HG02884 (cell line): ENCODE measurements around the gene HERC4.
"Not testable (repeated sequence)": the region's sequence is repeated elsewhere in the genome, so short reads cannot be mapped to it uniquely, and the experiment has no call there.

Experiments used
- ATAC-seq: cut with Tn5 transposase; IDR thresholded peaks from one replicate; pipeline ENCODE4 v1.9.1; 2021; ENCODE audit warnings: mild to moderate bottlenecking, moderate library complexity; ENCODE audit not compliant: unreplicated experiment

The HERC4 gene

DNA sequence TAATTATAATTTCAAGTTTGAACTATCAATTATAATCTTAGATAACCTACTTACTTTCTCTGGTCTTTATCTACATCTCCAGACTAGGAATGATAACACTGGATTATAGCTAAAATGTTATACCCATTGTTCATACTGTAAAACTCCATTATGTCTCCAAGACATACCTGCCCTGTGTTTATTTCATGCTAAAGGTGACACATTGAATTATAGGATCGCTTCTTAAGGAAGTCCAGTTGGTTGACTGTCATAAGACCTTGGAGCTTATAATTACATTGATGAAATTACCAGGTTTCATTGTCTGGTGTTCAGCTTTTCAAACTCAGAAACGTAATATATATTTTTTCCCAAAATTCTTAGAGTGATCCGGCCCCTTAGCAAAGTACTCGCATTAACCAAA, 15.5 kb upstream of the HERC4 start:
- ATAC-seq = no peak

DNA sequence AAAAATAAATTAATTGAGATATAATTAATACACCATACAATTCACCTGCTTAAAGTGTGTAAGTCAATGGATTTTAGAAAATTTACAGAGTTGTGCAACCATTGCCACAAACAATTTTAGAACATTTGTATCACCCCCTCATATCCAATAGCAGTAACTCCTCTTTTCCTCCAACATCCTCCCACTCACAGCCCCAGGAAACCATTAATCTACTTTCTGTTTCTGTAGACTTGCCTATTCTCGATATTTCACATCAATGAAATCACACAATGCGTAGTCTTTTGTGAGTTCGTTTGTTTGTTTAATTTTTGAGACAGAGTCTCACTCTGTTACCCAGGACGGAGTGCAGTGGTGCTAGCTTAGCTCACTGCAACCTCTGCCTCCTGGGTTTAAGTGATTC, 13.7 kb upstream of the HERC4 start:
- ATAC-seq = no peak

DNA sequence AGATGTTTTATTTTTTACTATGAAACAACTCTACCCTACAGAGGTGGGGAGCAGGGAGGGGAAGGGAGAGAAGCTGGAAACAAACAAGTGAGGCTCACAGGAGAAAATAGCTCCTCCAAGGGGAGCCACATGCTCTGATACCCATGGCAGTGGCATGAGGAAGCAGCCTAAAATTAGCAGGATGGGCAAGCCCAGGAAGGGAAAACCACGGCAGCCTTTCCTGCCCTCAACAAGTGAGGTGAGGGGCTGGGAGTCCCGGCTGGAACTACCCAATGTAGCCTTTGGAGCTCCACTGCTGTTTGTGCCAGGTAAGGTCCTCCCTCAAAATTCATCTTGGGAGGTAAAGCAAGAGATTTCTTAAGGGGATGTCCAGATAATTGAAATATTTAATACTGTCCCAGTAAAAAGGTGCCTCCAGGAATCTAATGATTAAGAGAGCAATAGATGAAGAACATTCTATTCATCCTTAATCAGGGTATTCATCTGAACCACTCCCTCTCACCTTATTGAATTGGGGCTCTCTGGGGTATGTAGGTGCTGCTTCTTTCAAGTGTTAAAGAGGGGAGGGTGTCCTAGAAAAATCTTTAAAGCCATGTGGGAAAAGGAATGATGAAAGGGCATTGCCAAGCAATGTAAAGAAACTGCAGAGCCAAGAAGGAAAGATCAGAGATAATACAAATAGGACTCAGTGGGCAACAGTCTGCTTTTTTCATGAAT, 12.8 kb upstream of the HERC4 start:
- no peak for ATAC-seq

DNA sequence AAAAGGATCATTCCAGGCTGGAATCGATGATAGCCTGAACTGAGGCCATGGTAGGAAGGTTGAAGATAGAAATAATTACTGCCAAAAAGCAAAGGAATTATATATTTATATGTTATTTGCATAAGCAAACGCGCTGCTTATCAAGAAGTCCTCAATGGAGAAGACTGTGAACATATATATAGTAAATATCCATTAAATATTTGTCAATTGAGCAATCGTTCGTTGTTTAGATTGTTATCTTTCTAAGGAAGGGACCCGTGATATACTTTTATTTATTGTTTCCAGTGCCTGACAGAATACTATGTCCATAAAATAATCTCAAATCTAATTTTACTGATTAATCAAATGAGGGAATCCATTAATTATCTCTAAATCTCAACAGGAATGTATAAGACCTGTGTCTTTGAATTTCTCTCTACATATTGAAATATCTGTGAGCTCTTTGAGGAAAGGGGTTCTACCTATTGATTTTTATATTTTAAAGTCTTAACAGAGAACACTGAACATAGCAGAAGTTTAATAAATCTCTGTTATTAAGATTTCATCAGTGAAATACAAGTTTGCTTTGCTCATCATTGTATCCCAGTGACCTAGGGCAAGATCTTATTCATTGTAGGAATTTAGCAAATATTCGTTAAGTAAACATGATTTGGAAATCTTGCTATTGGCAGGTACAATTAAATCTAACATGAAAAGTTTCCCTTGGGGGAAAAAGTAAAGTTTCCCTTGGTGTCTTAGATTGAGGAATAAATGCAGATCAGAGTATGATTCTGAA, 12.0 kb upstream of the HERC4 start:
- ATAC-seq = no peak

DNA sequence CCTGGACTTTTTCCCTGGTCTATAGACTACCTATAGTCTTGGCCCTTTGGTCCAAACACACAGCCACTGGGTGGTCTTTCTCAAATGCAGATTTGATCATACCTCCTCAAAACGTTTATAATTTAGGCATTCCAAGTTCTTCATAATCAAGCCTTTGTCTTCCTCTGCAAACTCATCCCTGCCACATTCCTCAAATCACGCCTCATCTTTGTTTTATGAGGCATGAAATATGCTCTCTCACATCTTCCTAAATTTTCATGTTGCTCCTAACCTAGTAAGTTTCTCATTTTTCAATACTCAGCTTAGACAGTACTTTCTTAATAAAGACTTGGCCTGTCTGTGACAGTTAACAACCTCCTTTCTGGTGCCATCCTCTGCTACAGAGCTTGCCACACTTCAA, 10.9 kb upstream of the HERC4 start:
- no peak for ATAC-seq

DNA sequence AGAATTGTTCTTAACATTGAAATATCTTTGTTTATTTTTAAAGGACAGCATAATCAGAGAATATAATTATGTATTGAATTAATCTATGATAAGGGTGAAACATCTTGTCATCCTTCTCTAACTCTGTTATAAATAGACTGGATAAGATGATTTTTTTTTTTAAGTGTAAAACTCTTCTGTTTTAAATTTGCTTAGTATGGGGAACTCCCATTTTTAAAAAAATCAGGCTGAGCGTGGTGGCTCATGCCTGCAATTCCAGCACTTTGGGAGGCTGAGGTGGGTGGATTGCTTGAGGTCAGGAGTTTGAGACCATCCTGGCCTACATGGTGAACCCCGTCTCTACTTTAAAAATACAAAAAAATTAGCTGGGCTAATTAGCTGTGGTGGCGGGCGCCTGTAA, 9.4 kb upstream of the HERC4 start:
- no peak for ATAC-seq

DNA sequence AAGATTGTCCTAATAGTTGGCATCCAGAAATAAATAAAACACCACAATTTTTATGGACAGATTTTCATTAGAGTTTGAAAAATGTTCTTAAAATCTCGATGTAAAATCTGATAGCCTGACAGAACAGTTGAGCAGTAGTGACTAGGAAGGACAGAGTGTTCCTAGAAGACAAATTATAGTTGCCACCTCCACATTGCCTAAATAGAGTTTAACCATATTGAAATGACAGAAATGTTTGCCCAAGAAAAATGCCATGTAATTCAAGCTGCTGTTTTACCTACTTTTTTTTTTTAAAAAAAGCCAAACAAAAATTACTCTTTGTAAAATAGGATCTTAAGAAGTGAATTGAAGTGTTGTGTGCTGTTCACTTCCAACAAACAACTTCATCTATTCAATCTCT, 8.9 kb upstream of the HERC4 start:
- no peak for ATAC-seq

DNA sequence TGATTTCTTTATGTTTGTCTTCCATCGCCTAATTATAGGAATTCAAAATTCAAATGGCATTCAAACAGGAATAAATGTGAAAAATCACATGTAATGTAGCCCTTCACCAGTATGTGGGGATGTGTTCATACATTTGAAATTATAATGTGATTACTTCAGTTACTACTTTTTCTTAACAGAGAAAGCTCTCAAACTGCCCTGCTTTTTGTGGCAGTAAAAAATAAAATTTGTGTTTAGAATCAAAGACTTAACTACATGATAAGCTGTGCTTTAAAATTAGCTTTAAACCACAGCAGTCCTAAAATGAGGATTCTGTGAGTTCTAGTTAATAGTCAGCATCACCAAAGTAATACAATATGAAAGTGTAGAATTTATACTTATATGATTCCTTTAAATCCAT, 7.8 kb upstream of the HERC4 start:
- ATAC-seq = no peak

DNA sequence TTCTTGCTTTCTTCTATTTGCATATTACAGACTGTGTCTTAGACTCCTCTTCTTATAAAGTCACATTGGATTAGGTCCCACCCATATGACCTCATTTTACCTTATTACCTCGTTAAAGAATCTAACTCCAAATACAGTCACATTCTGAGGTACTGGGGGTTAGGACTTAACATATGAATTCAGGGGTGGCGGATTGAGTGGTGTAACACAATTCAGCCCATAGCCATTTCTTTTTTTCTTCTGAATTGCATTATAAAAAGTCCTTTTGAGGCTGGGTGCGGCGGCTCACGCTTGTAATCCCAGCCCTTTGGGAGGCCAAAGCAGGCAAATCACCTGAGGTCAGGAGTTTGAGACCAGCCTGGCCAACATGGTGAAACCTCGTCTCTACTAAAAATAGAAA, 6.8 kb upstream of the HERC4 start:
- no peak for ATAC-seq

DNA sequence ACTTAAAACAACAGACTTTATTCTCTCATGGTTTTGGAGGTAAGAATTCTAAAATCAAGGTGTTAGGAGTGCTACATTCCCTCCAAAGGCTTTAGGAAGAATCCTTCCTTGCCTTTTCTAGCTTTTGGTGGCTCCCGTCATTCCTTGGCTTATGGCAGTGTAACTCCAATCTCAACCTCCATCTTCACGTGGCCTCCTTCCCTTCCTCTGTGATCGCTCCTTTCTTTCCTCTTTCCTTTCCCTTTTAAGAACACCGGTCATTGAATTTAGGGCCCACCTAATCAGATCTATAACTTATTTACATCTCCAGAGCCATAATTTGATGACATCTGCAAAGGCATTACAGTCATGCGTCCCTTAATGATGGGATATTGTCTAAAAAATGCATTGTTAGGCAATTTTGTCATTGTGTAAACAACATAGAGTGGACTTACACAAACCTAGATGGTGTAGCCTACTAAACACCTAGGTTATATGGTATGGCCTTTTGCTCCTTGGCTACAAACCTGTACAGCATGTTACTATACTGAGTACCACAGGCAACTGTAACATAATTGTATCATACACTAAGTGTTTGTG, 5.9 kb upstream of the HERC4 start:
- no peak for ATAC-seq

DNA sequence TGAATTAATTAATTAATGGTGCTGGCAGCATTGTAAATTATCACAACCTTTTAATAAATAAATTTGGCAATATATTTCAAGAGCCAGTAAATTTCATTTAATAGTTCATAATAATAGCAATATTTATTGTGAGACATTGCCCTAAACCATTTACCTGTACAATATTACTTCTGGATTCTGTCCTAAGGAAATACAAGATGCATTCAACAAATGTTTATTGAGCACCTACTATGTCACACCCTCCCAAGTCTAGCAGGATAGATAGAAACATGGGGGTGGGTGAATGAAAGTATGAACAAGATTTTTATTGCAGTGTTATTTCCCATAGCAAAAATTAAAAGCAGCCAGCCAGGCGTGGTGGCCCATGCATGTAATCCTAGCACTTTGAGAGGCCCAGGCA, 4.4 kb upstream of the HERC4 start:
- no peak for ATAC-seq

DNA sequence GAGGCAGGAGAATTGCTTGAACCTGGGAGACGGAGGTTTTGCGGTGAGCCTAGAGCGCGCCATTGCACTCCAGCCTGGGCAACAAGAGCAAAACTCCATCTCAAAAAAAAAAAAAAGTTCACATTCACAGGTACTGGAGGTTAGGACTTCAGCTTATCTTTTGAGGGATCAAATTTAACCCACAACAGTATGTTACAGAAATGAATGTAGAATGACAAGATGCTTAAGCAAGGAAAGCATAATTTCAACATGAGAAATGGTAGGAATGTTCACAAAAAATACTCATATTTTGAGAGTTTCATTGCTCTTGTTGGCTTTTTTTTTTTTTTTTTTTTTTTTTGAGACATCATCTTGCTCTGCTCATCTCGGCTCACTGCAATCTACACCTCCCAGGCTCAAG, 1.9 kb upstream of the HERC4 start:
- ATAC-seq = no peak

DNA sequence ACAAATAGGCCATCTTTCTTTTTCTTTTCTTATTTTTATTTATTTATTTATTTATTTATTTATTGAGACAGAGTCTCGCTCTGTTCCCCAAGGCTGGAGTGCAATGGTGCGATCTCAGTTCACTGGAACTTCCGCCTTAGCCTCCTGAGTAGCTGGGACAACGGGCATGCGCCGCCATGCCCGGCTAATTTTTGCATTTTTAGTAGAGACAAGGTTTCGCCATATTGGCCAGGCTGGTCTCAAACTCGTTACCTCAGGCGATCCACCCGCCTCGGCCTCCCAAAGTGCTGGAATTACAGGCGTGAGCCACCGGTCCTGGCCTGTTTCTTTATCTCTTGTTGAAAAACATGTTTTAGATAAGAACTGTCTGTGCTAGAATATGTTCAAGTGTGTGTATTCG, 998 bp upstream of the HERC4 start:
- ATAC-seq = not testable (repeated sequence)

DNA sequence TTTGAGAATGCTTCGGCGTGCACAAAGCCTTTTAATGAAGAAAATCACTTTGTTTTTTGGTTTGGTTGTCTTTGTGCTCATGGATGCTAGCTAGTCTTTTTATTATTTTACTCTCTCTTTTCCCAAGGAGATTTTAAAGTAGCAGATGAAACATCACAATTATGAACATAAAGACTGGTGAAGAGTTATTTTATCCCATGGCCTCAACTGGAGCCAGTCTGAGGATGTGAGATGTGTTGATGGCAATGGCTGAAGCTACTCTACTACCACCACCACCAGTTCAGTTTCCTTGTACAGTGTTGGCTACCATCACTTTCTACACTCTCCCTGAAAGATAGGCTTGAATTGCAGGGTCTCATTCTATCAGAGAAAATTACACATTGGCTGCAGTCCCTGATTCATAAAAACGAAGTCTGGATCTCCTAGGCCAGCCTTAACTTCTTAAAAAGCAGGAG, 494 bp upstream of the HERC4 start:
- no peak for ATAC-seq

DNA sequence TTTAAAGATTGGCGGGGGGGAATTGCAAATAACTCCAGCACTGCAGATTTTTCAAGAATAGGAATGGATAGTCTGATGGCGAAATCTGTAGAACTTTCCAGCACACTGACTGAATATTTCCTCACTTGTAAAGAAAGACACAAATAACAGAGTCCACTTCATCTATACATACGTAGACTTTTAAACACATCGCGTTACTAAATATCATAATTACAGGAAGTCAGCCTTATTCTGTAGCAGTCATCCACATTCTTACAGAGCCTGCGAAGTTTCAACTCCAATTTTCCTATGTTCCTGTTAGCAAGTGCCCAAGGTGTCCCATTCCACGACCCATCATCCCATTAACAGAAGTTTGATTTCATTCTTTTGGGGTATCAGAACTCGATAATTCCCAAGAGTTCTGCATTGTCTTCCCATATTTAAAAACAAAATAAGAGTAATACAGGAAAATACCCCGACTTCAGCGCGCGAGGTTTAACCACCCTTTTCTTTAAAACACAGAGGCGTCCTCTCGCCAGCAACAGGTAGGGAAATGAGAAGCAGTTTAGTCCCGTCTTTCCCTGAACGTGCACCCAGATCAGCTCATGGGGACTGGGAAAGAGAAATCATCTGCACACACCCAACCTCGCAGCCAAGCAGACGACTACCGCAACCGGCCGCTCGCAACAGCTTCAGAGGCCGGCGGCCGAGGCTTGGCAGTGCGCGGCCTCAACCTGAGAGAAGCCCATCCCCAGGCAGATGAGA, 880 bp downstream of the HERC4 start:
- no peak for ATAC-seq

DNA sequence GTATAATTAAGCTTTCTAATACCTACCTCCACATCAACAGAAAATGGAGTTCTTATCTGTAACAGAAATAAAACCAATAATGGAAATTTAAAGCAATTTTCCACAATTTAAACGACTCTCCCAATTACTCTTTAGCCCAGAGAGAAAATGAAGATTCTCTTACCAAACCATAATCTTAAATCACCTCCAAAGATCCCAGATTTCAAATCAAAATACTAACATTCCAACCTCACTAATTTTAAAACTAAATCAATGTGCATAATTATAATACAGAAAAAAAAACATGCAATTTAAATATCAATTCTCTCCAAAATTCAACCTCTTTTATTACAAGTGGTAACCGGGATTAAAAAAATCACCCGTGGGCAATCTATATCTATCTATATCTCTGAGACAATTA, 1.5 kb downstream of the HERC4 start:
- no peak for ATAC-seq

DNA sequence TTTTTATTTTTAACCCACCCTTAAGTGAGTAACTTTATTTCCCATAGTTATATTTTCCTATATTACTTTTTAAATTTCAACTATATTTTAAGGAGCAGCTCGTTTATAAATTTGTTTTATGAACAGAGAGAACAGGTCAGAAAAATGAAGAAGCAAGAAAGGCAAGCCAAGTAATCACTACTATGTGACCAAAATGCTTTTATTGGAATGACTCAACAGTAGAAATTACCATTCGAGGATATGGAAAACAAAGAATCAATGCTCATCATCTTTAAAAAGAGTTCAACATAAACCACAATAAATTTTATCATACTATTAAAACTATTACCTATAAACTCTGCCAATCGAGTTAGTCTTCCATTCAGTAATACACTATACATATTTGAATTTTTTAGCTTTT, 7.6 kb downstream of the HERC4 start:
- ATAC-seq = no peak

DNA sequence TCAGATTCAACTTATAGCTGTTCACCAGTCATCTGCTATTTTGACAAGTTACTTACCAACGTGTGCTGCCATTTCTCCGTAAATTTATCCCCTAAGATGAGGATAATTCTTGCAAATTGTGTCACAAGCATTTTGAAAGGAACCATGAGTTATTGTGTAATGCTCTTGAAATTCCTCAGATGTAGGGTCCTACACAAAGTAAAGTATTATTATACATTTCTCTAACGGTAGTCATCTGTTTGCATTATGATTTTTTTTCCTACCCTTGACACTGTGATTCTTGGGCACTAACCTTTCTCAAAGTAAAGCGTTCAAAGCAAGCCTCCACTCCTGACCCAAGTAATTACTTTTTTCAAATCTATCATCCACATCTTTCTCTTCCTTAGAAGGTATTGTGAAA, 8.1 kb downstream of the HERC4 start:
- ATAC-seq = no peak

DNA sequence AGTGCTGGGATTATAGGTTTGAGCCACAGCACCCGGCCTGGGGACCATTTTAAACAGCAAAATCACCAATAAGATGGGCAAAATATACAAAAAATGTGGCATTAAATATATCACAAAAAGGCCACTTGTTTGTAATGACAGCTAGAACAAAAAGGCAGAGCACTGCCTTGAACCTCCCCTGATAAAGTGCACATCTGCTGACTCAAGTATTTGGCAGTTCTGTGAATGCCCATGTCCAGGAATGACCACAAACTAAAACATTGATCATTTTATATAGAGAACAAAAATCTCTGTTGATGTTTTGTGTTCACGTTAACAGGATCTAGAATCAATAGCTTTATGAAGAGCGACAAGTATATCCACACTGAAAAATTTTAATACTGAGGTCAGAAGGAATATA, 21.5 kb downstream of the HERC4 start:
- no peak for ATAC-seq

DNA sequence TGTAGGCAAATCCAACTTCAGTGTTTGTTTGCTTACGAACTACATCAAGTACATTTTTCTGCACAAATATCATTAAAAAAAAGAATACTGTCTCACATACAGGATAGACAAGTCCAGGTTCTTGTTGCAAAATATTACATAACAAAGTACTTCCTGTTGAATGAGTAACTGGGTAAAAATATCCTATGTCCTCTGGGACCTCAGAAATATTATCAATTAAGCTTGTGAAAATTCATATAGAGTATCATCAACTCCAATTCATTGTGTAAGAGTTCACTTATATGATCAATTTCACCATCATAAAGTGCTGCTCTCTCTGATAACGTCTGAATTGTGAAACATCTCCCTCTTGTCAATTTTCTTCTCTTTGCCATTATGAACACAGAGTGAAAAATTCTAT, 22.6 kb downstream of the HERC4 start:
- ATAC-seq = no peak

DNA sequence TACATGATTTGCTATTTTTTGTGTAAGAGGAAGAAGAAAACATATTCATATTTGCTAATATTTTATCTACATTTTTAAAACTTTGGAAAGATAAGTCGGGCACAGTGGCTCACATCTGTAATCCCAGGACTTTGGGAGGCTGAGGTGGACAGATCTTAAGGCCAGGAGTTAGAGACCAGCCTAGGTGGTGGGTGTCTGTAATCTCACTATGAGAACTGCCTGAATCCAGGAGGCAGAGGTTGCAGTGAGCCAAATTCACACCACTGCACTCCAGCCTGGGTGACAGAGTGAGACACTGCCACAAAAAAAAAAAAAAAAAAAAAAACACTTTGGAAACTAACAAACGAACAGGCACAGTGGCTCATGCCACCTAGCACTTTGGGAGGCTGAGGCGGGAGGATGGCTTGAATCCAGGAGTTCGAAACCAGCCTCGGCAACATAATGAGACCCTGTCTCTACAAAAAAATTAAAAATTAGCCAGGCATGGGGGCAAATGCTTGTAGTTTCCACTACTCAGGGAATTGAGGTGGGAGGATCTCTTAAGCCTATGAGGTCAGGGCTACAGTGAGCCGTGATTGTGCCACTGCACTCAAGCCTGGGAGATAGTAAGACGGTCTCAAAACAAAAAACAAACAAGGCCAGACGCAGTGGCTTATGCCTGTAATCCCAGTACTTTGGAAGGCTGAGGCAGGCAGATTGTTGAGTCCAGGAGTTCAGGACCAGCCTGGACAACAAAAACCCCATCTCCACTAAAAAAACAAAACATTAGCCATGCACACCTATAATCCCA, 25.6 kb downstream of the HERC4 start:
- no peak for ATAC-seq
